Right atrium auricular region (tissue), 2 donors: ENCODE results near the gene ENTPD8. TPM values are rescaled to one million over a fixed set of nuclear protein-coding genes. Genes with fewer than 3 reads are reported as not detected.
A peak's percentile ranks its signal among the peaks of the same experiment; 100 is the strongest.

Experiments
- DNase-seq: peaks from one replicate; pipeline ENCODE4 v3.0.0-alpha.2; 2019; ENCODE audit warnings: low spot score
- H3K27ac ChIP-seq, 2 donors: fragments of 200-600 bp; sonication (generic); 1 replicate in 1 of 2; 2 replicates in 1 of 2; pipeline ENCODE4 v1.5.1; 2016 to 2019
- H3K27me3 ChIP-seq, 2 donors: fragments of 200-600 bp; sonication (generic); one replicate each; pipeline versions ENCODE4 v1.5.1 to v1.6.0; 2017 to 2019
- H3K36me3 ChIP-seq: fragments of 200-600 bp; sonication (generic); one replicate; pipeline ENCODE4 v1.5.1; 2016
- H3K4me1 ChIP-seq, 2 donors: fragments of 200-600 bp; sonication (generic); one replicate each; pipeline versions ENCODE4 v1.5.1 to v1.6.0; 2017 to 2019
- H3K4me3 ChIP-seq, 2 donors: fragments of 200-600 bp; sonication (generic); 1 replicate in 1 of 2; 2 replicates in 1 of 2; pipeline ENCODE4 v1.5.1; 2017 to 2019; ENCODE audit warnings: mild to moderate bottlenecking in 1 of 2, moderate library complexity in 1 of 2
- H3K9me3 ChIP-seq, 2 donors: fragments of 200-600 bp; sonication (generic); one replicate each; pipeline ENCODE4 v1.5.1; 2019
- total RNA-seq, 2 donors: library from RNA; depleted of rRNA; stranded (reverse); fragments of >200 nt; gene quantifications; one replicate each; pipeline ENCODE4 v1.1.0, GENCODE V29; 2016
- TF ChIP-seq, protein P1 (sequence below), 2 donors: fragments of 200-600 bp; sonication (generic); IDR thresholded peaks; one replicate each; pipeline ENCODE4 v1.5.1; 2019; ENCODE audit warnings: antibody characterized with exemption in 2 of 2

ENTPD8 gene
- total RNA-seq, 2 donors from 2014 or later = not detected

DNA sequence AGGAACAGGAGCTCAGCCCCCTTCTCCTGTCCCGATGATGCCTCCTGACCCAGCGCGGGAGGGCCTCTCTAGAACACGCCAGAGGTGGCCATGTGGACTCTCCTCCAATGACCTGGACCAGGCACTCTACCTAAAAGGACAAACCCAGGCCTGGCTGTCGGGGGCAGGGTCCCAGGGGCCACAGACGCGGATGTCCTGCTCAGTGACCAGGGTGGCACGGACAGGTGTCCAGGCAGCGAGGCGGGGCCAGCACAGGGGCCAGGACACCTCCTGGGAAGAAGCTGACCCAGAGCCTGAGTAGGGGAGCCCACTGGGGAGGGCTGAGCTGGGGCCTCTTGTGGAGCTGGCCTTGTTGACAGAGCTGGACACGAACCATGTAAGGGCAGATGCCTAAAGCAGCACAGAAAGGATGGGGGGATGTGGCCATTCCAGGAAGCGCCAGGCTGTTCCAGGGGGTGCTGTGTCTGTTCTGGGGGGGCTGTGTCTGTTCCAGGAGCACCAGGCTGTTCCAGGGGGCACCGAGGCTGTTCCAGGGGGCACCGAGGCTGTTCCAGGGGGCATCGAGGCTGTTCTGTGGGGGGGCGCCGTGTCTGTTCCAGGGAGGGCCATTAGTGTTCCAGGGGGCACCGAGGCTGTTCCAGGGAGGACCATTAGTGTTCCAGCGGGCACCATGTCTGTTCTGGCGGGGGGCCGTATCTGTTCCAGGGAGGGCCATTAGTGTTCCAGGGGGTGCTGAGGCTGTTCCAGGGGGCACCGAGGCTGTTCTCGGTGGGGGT, 48.7 kb downstream of the ENTPD8 start:
- H3K36me3 ChIP-seq = no peaks in the 10 kb centered on the region
- H3K4me3 ChIP-seq = no peak overlapping the region
- TF ChIP-seq, protein P1, sequence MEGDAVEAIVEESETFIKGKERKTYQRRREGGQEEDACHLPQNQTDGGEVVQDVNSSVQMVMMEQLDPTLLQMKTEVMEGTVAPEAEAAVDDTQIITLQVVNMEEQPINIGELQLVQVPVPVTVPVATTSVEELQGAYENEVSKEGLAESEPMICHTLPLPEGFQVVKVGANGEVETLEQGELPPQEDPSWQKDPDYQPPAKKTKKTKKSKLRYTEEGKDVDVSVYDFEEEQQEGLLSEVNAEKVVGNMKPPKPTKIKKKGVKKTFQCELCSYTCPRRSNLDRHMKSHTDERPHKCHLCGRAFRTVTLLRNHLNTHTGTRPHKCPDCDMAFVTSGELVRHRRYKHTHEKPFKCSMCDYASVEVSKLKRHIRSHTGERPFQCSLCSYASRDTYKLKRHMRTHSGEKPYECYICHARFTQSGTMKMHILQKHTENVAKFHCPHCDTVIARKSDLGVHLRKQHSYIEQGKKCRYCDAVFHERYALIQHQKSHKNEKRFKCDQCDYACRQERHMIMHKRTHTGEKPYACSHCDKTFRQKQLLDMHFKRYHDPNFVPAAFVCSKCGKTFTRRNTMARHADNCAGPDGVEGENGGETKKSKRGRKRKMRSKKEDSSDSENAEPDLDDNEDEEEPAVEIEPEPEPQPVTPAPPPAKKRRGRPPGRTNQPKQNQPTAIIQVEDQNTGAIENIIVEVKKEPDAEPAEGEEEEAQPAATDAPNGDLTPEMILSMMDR (IDR thresholded peaks at IDR 0.05) = no peak
- no peak overlapping the region for H3K27ac ChIP-seq
- H3K4me1 ChIP-seq = peaks cover 0 to 12% of the 10 kb centered on the region in 2 donors
- no peak for DNase-seq
- H3K27me3 ChIP-seq = no peaks in the 10 kb centered on the region
- no peaks in the 10 kb centered on the region for H3K9me3 ChIP-seq

- Histone ChIP-seq H3K4me3 (no peak overlapping the region), H3K27me3 (no peaks in the 10 kb centered on the region), H3K4me1 (peaks cover 0 to 18% of the 10 kb centered on the region in 2 donors), H3K36me3 (no peaks in the 10 kb centered on the region), H3K9me3 (no peaks in the 10 kb centered on the region), H3K27ac (peak overlapping the region; percentile 39 to 61)
- TF ChIP-seq, protein P1 (IDR thresholded peaks at IDR 0.05) = no peak
- DNase-seq = no peak
These were observed 49.8 kb downstream of the ENTPD8 start for GRCh38 chr9:137391411-137391754.

DNA sequence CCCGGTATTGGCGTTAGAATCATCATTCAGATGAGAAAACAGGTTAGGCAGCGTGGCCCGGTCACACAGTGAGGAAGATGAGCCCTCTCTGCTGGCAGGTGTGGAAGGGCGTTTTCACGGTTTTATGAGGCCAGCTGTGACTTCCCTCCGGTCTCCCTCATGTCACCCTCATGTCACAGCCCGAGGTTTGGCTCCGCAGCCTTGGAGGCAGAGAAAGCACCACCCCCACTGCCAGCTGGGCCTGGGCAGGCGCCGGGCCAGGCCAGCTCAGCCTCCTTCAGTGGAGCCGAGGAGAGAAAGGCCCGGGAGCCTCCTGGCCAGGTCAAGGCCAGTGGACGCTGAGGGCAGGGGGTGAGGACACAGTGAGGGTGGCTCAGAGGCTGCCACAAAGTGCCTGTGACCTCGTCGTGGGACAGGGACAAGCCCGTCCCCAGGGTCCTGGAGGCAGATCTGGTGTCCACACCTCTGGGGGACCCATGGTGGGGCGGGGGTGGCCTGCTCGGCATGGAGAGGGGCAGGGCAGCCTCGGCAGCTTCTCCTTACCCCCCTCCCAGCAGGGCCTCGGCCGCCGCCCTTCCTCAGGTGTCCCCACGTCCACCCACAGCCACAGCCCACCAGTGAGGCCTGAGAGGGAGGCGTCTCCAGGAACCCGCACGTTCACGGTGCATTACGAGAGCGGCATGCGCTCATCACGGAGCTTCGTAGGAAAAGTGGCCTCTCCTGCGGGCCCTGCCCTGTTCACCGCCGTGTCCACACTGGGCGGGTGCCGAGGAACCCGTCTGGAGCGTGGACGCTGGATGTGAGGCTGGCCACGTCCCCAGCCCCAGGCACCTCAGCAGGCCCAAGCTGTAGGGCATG, 50.4 kb downstream of the ENTPD8 start:
- Histone ChIP-seq H3K27ac (peak overlapping the region; percentile 39 to 61), H3K27me3 (no peaks in the 10 kb centered on the region), H3K4me1 (peaks cover 0 to 18% of the 10 kb centered on the region in 2 donors), H3K4me3 (no peak overlapping the region), H3K36me3 (no peaks in the 10 kb centered on the region), H3K9me3 (no peaks in the 10 kb centered on the region)
- TF ChIP-seq, protein P1 (IDR thresholded peaks at IDR 0.05) = no peak
- DNase-seq = no peak

- DNase-seq = no peak
- TF ChIP-seq, protein P1 (IDR thresholded peaks at IDR 0.05) = no peak
These were observed 51.8 kb downstream of the ENTPD8 start for GRCh38 chr9:137389428-137389746.

DNA sequence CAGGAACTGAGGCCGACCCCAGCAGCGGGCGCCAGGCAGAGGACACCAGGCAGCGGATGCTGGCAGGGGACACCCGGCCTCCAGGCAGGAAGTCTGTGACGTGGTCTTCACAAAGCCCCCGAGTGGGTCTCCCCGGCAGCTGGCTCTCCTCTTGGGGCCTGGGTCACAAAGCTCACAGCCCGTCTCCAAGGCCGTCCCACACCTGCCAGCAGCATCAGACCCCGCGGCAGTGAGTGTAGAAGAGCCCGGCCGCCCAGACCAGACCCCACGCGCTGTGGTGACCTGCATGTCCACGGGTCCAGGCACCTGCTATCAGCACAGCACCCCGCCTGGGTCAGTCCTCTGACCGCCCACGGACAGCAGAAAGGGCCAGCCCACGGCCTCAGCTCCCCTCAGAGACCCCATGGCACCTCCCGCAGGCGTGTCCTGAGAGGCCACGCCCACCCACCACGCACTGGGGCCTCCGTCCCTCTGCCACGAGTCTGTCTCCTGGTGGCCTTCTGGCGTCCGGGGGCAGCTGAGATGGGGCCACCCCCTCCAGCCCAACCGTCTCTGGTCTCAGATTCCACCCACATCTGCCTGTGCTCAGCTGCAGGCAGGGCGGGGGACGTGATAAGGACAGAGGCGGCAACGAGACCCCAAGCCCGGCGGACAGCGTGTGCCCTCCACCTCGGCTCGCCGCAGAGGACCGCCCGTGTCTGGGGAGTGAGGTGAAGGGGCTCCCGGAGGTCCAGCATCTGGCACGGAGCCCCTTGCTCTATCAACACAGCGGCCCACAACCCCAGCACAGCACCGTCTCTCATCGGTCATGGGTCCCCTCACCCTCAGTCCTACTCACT, 52.3 kb downstream of the ENTPD8 start:
- no peaks in the 10 kb centered on the region for H3K9me3 ChIP-seq
- H3K36me3 ChIP-seq = no peaks in the 10 kb centered on the region
- TF ChIP-seq, protein P1 (IDR thresholded peaks at IDR 0.05) = no peak
- no peak overlapping the region for H3K4me3 ChIP-seq
- peak overlapping the region in 1 of 2 donors; percentile 59 for H3K27ac ChIP-seq
- no peaks in the 10 kb centered on the region for H3K27me3 ChIP-seq
- peaks cover 0 to 18% of the 10 kb centered on the region in 2 donors for H3K4me1 ChIP-seq
- DNase-seq = no peak

More at GRCh38 chr9:137389428-137389746, 51.8 kb downstream of the ENTPD8 start:
- no peak overlapping the region for H3K27ac ChIP-seq
- H3K36me3 ChIP-seq = no peaks in the 10 kb centered on the region
- no peaks in the 10 kb centered on the region for H3K27me3 ChIP-seq
- H3K4me1 ChIP-seq = peaks cover 0 to 18% of the 10 kb centered on the region in 2 donors
- no peak overlapping the region for H3K4me3 ChIP-seq
- H3K9me3 ChIP-seq = no peaks in the 10 kb centered on the region
